NCI-H2107 treated with DMSO at 0.1 percent for 48 hours (cell line): Measurements from ENCODE around the gene SNRPD3.
"Not testable (repeated sequence)": the region's sequence is repeated elsewhere in the genome, so short reads cannot be mapped to it uniquely, and the experiment has no call there.

ENCODE experiments used
- DNase-seq: peaks from one replicate; lab custom pipeline; 2025; ENCODE audit not compliant: unreplicated experiment; lab: John Stamatoyannopoulos, UW

Gene SNRPD3

DNA sequence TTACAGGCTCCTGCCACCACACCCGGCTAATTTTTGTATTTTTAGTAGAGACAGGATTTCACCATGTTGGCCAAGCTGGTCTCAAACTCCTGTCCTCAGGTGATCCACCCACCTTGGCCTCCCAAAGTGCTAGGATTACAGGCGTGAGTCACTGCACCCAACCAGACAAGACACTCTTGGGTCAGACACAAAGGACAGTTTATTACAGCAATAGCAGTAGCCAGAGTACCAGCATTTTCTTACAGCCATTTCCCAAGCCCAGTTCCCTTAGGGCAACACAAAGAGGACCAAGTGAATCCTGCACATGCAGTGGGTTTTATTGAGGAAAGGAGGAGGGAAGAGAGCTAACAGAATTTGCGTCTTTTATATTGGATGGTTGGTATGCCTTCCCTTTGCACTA is 24.8 kb upstream of the SNRPD3 start:
- DNase-seq = not testable (repeated sequence)

DNA sequence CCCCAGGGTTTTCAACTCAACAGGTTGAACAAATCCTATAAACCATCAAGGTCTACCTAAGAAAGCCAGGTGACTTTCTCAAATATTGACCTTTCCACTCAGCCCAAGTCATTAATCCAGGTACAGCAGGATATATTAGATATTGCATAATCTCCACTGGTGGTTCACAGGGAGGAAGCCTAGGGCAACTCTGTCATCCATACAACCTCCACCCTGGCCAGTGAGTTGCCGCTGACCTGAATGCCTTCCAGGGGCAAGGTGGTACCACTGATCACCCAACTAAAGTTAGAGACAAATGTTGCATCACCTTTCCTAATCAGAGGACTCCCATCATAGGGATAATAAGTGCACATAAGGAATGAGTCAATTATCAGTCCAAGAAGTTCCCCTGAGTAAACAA is 23.7 kb upstream of the SNRPD3 start:
- no peak for DNase-seq

DNA sequence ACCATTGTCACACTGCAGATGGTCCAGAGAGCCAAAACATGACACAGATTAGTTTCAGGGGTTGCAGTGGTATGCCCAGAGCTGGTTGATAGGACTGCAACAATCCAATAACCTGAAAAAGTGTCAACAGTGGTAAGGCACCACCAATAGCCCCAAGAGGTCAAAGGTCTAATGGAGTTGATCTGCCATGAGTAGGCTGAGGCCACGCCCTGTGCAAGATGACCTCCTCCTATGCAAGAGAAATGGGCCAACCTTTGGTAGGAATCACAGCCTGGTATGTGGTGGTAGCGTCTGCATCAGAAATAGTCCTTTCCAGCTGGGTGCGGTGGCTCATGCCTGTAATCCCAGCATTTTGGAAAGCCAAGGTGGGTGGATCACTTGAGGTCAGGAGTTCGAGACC is 20.5 kb upstream of the SNRPD3 start:
- DNase-seq = no peak

DNA sequence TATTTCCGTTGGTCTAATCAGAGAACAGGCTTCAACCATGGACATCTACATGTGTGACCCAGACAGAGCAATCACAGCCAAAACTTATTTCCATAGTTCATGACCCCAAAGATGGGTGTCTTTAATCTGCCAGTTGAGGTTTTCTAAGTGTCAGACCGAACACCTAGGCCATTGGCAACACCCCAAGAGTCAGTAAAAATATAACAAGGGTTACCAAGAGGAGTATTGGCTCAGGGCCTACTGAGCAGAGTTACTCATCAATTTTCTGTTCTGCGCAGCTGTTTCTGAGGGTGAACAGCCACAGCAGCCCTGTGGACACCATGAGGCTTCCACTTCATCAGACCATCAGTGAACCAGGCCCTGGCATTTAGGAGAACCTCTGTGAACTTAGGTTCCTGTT is 19.7 kb upstream of the SNRPD3 start:
- DNase-seq = no peak

DNA sequence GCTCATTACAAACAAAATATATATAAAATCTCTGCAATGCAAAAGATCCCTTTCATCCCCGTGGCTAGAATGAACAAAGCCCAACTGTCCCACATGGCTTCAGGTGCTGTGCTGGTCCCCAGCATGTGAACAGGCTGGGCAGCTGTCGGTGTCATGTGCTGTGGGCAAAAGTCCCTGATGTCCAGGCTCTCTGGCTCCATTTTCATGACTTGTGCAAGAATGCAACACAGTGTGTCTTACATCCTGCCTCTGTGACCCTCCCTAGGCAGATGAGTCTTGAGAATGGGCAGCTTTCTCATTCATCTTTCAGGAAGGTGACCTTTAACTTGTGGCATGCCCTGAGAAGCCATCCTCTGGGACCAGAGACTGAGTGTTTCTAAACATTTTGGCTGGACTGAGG is 15.3 kb upstream of the SNRPD3 start:
- no peak for DNase-seq

DNA sequence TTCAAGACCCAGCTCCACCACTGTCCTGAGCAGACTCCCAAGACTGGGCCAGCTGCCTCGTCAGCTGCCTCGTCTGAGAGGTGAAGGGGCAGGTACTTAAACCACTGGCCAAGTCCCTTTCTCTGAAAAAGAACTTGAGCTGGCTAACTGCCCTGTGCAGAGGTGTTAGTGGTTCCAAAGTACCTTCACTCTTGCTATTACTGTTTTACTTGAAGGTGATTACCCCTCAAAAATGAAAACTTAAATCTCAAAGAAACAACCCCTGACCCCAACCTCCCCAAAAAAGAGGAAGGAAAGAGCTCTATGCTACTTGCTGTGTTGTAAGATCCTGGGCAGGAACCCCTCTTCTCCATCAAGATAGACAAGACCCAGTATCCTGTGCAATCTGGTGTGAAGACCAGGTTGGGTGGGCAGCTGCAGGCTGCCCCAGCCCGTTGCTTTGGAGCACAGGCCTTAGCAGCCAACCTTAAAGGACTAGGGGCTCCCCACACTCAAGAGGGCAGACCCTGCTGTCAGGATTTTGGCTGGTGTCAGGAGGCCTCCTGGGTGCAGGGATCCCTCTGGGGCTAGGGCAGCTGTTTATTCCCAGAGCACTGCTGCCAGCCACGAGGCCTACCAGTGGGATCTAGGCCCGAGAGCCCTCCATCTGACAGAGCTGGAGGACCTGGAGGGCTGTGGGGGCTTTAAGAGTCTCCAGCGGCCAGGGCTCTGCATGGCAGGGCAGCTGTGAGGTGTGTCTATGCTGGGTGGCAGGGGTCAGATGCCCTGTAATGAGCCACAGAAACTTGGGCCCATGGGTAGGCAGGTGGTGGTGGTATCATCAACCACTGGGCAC is 13.9 kb upstream of the SNRPD3 start:
- no peak for DNase-seq

DNA sequence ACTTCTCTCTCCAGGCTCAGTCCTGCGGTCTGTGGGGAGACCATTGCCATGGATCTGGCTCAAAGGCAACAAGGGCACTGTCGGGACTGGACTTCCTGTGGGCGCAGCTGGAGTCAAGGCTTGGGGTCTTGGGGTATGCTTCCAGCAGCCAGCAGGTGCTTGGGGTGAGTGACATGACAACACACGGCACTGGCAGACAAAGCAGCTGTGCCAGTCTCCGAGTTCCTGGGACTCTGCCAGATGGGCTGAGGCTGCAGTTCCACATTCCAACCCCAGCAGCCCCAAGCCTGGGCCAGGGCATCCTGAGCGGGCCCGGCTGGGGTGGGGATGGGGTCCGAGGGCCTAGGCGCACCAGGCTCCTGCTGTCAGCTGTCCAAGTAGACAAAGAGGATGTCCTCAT is 13.2 kb upstream of the SNRPD3 start:
- DNase-seq = no peak

DNA sequence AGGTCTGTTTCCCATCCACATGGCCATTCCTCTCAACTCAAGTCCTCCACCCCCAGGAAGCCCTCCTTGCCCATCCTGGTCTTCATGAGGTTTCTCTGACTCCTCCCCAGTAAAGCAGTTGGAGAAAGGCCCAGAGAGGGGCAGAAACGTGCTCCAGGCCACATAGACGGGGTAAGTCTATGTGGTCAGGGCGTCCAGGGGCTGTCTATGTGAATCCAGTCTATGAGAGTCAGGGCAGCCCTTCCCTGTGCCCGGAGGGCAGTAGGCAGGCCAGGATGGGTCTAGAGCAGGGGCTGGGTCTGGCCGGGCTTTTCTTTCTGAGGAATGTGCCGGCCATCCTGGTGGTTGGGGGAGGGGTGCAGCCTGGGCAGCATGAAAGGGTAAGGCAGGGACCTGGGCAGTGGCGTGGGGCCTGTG is 12.6 kb upstream of the SNRPD3 start:
- no peak for DNase-seq

DNA sequence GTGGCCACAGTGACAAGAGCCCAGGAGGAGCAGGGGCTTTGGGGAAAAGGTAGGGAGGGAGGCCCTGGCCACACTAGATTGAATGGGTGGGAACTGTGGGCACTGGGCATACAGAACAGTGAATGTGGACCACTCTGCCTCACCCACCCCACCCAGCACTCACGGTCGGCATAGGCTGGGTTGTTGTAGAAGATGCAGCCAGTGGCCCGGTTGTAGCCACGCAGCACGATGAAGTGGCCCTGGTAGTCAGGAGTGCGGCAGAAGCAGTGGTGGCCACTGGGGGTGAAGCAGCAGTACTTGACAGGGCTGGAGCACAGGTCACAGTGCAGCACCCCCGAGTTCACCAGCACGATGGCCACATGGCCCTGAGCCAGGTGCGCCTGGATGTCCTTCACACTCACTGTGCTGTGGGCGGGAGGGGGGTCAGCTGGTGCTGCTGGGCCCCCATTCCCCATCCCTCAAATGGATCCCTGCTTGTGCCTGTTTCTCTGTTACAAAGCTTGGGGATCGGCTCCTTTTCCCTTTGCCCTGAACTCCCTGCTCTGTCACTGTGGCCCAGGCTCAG is 12.0 kb upstream of the SNRPD3 start:
- DNase-seq = no peak

DNA sequence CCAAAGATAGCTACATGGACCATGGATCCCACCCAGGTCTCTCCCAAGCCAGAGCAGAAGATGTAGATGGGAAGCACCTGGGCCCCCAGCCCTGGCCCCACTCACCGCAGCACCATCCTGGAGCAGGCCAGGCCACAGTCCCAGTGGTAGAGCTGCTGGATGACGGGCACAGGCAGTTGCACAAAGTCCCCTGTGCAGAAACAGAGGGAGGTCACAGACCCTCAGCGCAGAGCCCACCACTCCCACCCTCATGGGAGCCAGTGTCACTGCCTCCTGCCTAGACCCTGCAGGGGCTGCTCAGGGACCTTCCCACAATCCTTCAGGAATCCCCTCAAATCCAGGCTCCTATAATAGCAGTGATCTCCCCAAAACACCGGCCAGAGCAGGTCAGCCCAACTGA is 7.0 kb upstream of the SNRPD3 start:
- DNase-seq = no peak

DNA sequence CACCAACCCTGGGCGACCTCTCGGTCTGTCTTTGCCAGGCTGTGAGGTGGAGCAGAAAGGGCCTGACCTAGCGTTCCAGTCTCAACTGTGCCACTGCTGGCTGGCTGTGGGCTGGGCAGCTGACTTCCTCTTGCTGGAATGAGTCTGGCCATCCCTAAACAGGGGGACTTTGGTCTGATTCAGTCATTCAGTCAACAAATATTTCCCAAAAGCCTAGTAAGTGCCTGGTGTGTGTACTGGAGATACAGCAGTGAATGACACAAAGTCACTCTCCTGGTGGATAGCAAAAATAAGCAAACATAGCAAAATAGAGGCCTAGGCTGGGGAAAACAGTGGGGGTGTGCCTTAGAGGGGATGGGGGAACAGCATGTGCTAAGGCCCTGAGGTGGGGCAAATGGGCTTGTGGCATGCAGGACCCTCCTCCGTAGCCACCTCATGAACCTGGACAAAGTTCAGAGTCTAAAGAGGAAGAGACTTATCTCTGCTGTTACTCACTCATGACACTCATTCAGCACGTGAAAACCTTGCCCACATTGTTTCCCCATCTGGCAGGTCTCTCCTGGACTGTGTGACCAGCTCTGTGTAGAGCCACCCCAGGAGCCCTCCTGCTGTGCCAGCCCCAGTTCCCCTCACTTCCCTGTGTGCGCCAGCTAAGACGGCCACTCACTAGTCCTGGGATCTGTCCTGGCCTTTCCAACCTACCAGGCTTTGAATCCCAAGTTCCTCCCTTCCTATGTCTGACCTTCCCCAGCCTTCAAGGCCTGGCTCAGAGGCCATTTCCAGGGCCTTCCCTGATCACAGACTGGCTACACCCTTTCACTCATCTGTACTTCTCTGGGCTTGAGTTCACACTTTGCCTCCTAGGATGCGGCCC is 5.5 kb upstream of the SNRPD3 start:
- DNase-seq = no peak

DNA sequence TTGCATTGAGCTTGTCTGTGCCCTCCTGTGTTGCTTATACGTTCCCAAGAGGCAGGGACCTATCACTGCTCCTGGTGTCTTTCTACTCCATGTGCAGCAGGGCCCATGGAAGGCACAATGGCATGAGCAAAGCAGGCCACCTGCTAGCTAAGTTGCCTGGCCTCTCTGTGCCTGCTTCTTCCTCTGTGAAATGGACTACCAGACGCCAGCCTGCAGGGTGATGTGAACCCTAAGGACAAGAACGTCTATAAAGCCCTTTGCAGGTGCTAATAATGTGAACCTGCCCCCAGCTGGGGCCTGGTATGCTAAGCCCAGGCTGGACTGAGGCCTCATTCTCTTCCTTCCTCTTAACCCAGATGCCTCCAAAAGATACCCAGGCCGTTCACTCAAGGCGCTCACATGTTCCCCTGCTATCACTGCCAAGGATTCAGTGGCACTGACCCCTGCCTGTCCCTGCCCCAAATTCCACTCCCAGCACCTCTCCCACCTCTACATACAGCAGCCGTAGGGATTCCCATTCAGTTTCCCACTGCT is 4.8 kb upstream of the SNRPD3 start:
- no peak for DNase-seq

DNA sequence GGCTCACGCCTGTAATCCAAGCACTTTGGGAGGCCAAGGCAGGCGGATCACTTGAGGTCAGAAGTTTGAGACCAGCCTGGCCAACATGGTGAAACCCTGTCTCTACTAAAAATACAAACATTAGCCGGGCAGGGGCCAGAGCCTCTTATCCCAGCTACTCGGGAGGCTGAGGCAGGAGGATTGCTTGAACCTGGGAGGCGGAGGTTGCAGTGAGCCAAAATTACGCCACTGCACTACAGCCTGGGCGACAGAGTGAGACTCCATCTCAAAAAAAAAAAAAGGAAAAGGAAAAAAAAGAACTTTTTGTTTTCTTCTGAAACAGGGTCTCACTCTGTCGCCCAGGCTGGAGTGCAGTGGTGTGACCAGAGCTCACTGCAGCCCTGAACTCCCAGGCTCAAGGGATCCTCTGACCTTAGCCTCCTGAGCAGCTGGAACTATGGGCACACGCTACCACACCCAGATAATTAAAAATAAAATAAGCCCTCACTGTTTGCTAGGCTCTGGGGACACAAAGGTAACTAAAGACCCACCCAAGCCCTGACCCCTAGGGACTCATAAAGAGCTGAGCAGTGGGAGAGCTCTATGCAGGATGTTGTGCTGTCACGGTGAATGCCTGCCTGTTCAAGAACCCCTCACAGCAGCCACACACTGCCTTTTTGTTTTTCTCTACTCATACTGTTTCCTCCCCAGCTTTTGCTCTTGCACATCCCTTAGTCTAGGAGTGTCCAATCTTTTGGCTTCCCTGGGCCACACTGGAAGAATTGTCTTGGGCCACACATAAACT is 3.1 kb upstream of the SNRPD3 start:
- not testable (repeated sequence) for DNase-seq

DNA sequence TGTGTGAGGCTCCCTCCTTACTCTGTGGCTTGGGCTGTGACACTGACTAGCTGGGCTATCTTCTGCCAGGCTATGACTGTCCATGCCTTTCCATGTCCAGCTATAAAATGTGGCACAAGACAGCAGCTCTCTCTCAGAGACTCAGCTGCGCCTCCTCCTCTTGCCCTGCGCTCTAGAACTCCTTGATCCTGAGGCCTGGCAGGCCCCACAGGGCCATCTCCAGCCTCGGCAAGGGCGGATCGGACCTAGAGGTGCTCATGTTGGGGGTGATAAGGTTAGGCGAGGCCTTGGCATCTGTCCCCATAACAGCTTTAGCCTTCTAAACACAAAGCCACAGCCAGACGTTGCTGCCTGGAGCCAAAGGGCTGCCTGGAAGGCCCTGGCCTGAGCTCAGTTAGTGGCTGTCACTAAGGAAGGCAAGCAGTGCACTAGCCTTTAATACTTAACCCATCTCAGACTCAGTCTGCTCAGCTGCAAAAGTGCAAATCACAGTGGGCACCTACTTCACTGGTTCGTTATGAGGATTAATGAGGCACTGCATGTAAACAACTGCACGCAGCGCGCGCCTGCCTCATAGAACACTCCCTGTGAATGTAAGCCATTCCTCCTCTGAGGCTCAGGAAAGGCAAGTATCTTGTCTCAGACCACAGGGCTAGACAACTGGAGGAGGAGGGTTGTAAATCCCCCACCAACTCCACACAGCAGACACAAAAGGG is 2.0 kb upstream of the SNRPD3 start:
- no peak for DNase-seq

DNA sequence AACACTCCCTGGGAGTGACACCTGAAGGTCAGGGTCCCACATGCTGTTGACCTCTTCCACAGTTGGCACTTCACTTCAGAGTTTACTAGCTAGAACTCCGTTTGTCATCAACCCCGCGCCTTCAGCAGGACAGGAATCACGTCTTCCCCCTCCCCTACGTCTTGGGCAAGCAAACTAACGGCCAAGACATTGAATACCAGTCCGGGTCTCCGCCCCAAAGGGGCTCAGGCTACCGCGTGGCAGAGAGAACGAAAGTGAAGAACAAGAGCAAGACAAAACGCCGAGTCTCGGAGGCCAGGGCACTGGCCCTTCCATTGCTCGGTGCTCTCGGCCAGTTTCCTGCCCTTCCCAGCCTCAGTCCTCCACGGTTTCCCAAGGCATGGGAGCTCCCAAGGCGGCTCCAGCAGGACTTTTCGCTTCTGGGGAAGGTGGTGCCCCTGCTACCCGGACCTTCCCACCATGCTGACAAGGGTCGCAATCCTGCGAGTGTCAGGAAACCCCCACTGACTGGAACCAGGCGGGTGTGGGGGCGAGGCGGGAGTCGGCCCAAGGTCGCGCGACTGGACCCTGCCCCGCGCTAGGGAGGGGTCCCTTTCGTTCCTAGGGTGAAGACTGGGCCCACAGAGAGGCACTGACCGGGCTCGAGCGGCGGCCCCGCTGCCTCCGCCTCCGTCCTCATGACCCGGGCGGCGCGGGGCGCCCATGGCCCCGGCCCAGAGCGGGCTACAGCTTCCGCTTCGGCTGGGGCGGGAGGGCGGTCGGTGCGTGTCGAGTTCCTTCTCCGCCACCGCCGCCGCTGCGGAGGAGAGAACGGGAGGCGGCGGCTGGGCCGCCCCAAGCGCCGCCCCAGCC is 1.3 kb upstream of the SNRPD3 start, which contains the start of gene GUCD1:
GUCD1 (minus strand) TSS at position 826 of the 852 bp plus-strand sequence; CDS start at position 679, 147 bp downstream.
- DNase-seq = no peak

DNA sequence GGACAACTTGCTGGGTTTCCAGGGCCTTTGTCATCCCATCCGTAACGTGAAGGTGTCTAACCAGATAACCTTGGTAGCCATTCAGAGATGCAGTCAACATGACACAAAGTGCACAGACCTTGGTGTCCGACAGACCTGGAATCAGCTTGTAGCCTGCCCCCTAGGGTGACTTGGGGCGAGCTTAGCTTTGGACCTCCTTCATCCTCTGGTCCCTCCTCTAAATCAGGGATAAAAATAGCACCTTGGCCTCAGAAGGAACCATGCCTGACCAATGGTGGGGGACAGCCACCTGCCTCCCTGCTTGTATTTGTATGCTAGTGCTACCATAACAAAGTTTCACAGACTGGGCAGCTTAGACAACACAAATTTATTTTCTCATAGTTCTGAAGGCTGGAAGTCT is 3.7 kb downstream of the SNRPD3 start:
- no peak for DNase-seq

DNA sequence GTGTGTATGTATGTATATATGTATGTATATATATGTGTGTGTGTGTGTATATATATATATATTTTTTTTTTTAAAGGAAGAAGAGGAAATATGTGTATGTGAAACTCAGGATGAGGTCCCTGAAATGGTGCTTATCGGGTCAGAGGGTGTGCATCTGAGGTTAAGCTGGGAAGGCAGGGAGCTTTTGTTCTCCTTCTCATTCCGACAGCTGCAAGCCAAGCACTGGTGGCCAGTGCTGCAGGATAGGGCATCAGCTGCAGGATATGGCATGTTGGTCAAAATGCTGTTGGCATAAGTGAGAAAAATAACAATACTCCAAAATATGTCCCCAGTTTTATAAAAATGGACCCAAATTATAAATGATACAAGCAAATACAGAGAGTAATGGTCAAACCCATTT is 7.4 kb downstream of the SNRPD3 start:
- DNase-seq = no peak

DNA sequence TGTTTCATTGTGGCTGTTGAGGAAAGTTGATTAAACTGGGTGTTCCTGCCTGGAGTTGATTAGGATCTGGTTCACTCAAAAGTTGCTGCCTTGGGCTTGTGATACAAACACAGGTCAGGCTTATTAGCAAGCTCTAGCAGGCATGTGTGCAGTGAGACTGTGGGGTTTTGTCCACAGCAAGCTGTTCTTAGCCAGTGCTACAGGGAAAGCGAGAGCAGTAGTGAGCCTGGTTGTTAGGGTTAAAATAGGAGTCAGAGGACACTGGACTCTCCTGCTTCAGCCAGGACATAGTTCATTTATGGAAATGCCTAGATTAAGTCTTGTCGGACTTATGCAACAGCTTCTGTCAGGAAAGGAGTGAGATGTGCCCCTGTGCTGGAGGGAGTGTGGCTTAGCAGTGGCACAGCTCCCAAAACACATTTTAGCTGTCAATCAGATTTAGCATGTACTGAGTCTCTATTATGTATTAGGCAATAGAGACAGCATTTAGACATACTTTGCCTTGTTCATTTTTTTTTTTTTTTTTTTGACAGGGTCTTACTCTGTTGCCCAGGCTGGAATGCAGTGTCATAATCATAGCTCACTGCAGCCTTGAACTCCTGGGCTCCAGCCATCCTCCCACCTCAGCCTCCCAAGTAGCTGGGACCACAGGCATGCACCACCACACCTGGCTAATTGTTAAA is 8.7 kb downstream of the SNRPD3 start:
- no peak for DNase-seq

DNA sequence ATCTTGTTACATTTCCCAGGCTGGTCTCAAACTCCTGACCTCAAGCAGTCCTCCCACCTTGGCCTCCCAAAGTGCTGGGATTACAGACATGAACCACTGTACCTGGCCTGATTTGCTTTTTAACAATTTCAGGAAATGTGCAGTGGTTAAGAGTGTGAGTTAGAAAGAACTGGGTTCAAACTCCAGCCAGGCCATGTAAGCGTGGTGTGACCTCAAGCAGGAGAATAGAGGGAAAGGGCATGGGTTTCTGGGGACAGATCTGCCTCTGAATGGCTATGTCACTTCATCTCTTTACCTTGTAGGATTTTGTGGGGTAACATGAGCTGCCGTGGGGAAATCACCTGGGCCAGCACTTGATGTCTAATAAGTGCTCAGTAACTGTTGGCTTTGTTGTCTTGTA is 9.3 kb downstream of the SNRPD3 start:
- DNase-seq = no peak
